NCI-H2196 (cell line): ENCODE data around the gene RBMS3.
"Not testable (repeated sequence)": the region's sequence is repeated elsewhere in the genome, so short reads cannot be mapped to it uniquely, and the experiment has no call there.

Experiments used
- DNase-seq: peaks from one replicate; lab custom pipeline; 2025; ENCODE audit not compliant: unreplicated experiment; lab: John Stamatoyannopoulos, UW

RBMS3 gene

GRCh38 chr3:29649815-29650547, 369.1 kb downstream of the RBMS3 start:
- no peak for DNase-seq

DNA sequence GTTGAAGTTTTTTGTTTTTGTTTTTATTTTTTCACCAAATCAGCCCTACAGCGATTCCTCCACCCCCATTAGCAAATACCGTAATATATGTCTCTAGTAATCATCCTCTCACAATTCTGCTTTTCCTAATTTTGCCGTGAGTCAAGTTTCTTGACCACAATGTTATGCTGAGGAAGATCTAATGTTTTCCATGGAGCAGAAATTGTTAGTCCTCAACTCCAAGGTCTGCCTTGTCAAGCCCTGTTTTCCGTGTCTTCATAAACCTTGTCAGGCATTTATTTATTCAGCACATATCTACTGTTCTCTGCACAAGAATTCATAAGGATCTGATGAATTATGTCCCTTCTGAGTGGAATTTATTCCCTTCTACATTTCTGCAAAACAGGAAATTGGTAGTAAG, 372.8 kb downstream of the RBMS3 start:
- DNase-seq = no peak

DNA sequence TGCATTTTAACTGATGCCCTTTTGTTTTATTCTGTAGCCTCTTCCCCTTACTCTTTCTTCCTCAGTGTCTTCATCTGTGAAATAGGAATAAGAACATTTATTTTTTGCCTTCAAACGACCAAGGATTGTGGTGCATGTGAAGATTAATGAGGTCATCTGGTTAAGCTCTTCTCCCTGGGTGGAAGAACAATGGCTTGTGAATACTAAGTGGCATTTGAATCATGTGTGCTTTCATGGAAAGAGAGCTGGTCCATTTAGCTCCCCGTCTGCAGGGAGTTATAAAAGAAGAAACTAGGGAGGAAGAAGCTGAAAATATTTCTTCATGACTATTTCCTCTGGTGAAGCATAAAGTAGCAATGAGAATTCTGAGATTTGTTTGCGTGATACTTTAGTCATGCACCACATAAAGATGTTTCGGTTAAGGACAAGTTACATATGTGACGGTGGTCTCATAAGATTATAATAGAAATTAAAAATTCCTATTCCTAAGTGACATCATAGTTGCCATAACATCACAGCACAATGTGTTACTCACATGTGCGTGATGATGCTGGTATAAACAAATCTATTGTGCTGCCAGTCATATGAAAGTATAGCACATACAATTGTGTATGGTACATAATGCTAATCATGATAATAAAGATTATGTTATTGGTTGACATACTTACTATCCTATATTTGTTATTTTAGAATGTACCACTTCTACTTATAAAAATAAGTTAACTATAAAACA, 374.3 kb downstream of the RBMS3 start:
- DNase-seq = no peak

DNA sequence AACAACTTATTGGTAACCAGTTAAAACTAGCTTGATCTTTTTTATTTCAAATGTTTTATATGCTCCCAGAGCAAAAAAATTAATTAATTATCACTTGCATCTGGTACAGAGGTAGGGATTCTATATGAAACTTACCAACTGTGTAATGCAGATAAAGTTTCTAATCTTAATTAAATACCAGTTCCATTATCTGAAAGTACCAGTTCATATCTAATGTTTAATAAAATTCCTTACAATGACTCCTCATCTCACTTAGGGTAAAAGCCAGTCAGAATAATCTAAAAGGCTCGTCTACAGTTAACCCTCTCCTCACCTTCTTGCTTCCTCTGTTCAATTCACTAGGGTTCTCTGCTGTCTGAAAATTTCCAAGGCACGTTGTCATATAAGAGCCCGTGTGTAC, 384.8 kb downstream of the RBMS3 start:
- DNase-seq = no peak

GRCh38 chr3:29668233-29668632, 387.4 kb downstream of the RBMS3 start:
- DNase-seq = no peak

DNA sequence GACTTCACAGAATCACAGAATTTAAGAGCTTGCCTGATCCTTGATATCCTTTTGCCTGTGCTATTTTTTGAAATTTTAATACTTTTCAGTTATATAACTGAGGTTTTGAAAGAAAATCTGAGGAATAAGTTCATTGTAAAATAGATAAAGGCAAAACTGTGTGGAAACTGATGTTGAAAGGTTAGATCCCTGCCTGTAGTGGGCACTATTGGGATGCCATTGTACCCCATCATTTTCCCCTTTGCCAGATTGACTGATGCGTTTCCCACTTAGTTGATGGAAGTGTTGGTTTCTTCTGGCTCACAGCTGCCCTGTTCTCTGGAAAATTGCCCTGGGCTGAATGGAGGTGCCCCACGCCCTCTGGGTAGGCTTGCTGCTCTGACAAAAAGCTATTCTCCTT, 387.9 kb downstream of the RBMS3 start:
- no peak for DNase-seq

DNA sequence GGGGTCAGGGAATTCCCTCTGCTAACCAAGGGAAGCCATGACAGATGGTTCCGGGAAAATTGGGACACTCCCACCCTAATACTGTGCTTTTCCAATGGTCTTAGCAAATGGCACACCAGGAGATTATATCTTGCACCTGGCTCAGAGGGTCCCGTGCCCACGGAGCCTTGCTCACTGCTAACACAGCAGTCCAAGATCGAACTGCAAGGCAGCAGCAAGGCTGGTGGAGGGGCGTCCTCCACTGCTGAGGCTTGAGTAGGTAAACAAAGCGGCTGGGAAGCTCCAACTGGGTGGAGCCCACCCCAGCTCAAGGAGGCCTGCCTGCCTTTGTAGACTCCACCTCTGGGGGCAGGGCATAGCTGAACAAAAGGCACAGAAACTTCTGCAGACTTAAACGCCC, 389.6 kb downstream of the RBMS3 start:
- DNase-seq = not testable (repeated sequence)

GRCh38 chr3:29677421-29677820, 396.6 kb downstream of the RBMS3 start:
- DNase-seq = no peak

GRCh38 chr3:29679944-29680343, 399.1 kb downstream of the RBMS3 start:
- DNase-seq = no peak

- DNase-seq = no peak
Observed at GRCh38 chr3:29683018-29683993, 402.4 kb downstream of the RBMS3 start.

DNA sequence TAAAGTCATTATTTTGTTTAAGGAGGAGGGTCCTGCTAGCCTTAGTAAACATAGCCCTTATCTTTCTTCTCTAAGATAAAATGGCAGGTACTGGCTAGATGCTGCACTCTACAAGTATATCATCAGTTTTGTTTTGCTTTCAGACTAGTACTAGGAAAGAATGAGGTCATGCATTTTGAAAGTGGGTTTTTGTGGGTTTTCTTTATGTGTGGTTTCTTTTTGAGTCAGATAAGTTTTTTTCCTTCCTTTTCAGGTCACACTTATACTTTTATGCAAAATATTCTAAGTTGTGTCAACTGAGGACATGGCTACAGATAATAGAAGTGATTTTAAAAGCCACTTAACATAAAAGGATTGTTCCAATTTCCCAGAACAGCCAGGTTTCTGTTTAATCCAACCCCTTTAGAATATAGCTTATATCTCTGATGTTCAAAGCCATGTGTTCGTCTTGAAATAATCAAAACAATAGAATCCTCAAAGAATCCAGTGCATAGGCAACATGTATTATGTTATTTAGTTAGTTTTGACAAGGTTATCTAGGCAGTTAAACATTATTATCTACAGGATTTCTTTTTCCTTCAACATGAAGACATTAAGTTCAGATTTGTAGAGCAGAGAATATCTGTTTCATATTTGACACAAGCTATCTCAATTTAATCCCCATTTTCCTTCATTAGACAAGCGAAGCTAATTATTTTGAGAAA, 406.2 kb downstream of the RBMS3 start:
- DNase-seq = no peak

- no peak for DNase-seq
Observed at GRCh38 chr3:29690686-29691353, 409.9 kb downstream of the RBMS3 start.

GRCh38 chr3:29693863-29694262, 413.0 kb downstream of the RBMS3 start:
- DNase-seq = no peak

DNA sequence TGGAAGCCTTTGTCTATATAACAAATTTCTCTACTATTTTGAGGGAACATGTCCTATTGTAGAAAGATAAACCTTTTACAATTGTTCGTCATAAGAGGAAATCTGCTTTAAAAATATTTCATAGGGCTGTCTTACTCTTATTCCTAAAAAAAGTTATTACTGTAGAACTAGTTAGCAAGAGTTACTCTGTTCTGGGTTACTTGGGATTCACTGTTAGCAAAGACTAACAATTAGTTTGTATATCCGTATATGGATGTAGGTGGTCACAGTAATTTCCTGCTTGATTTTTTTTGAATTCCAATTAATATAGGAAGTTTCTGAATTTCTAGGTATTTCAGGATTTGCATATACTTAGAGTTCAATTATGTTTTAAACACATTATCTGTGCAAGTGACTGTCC, 413.5 kb downstream of the RBMS3 start:
- DNase-seq = no peak

GRCh38 chr3:29694783-29695182, 413.9 kb downstream of the RBMS3 start:
- no peak for DNase-seq

DNA sequence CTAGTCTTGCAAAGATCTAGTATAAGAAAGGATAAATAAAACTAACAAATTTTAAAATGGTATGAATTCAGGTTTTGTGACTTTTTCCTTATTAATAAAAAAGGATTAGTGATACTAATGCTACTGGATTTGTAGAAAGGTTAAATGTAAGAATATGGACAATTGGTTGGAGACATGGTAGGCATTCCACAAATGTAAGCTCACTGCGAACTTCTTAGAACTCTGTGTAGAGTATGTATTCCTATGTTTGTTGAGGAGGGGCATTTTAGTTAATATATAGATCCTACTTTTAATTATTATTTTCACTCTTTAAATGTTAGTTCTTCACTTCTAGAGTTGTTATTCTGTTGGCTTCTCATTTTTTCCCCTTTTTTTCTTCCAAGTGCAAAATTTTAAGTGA, 414.3 kb downstream of the RBMS3 start:
- DNase-seq = no peak

GRCh38 chr3:29695643-29696198, 414.9 kb downstream of the RBMS3 start:
- no peak for DNase-seq

DNA sequence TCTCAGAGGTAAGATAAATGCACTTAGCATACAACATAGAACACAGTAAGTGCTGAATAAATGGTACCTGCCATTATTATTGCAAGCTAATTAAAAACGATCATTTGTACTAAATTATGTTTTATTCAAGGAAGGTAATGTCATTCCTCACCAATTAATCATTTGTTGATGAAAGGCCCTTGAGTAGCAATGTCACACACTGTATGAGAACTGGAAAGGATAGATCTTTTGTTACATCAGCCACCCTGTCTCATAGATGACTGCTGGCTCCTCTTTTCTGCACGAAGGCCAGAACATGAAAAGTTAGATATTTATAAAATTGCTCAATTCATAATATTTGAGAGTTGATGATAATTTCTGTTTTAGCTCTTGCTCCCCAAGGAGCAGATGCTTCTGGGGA, 415.4 kb downstream of the RBMS3 start:
- no peak for DNase-seq

- no peak for DNase-seq
Observed at GRCh38 chr3:29697989-29698388, 417.1 kb downstream of the RBMS3 start.

DNA sequence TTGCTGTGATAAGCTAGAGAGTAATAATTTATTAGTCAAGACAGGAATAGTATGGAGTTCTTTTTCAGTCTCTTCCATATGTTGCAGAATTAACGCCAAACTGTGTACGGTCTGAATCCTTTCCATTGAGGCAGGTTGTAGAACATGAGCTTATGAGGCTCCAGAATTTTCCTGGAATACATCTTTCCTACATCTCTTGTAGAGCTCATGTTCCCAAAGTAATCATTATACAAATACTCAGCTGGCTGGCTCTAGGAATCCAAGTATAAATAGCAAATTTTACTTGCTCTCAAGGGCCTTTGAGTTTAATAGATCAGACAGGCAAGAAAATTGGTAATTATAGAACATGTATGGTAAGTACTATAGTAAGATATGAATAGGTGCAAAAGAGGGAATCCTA, 419.4 kb downstream of the RBMS3 start:
- DNase-seq = no peak
